GM18951 (cell line): ENCODE data around the gene NKX2-3.

Source experiments
- POLR2A ChIP-seq: IDR thresholded peaks from 4 replicates; pipeline ENCODE4 v1.6.1; 2011; ENCODE audit warnings: mild to moderate bottlenecking; ENCODE audit not compliant: insufficient read length, insufficient read depth; ENCODE audit errors: extremely low read depth
- in situ Hi-C: fragments of 300-500 bp; cut with MboI; formaldehyde crosslinking; loops from one replicate; pipeline ENCODE4 v1.12.0; 2022; ENCODE audit warnings: low sequenced_read_pairs, mixed read lengths, inconsistent platforms; ENCODE audit not compliant: unreplicated experiment

Gene NKX2-3

GRCh38 chr10:99522470-99523250 lies 10.1 kb upstream of the NKX2-3 start:
- in situ Hi-C loops = no loop called here
- no peak for TF ChIP-seq POLR2A

- in situ Hi-C loops = no loop called here
Measured at GRCh38 chr10:99523251-99523773, 9.4 kb upstream of the NKX2-3 start.

GRCh38 chr10:99524050-99524666 lies 8.6 kb upstream of the NKX2-3 start:
- in situ Hi-C loops = no loop called here
- no peak for TF ChIP-seq POLR2A

More at GRCh38 chr10:99523251-99523773, 9.4 kb upstream of the NKX2-3 start:
- TF ChIP-seq POLR2A = no peak

- TF ChIP-seq POLR2A = no peak
- in situ Hi-C loops = no loop called here
Measured at GRCh38 chr10:99524736-99525380, 7.9 kb upstream of the NKX2-3 start.

- in situ Hi-C loops = no loop called here
Measured at GRCh38 chr10:99525897-99526296, 6.8 kb upstream of the NKX2-3 start.

GRCh38 chr10:99526861-99527504 lies 5.8 kb upstream of the NKX2-3 start:
- in situ Hi-C loops = no loop called here
- no peak for TF ChIP-seq POLR2A

More at GRCh38 chr10:99525897-99526296, 6.8 kb upstream of the NKX2-3 start:
- TF ChIP-seq POLR2A = no peak

- no peak for TF ChIP-seq POLR2A
- in situ Hi-C loops = no loop called here
Measured at GRCh38 chr10:99527526-99528493, 4.9 kb upstream of the NKX2-3 start.

GRCh38 chr10:99528494-99529441 lies 4.0 kb upstream of the NKX2-3 start:
- TF ChIP-seq POLR2A = no peak
- in situ Hi-C loops = no loop called here

GRCh38 chr10:99529591-99530107 lies 3.1 kb upstream of the NKX2-3 start:
- in situ Hi-C loops = no loop called here
- no peak for TF ChIP-seq POLR2A

GRCh38 chr10:99530108-99531025 lies 2.4 kb upstream of the NKX2-3 start:
- in situ Hi-C loops = no loop called here
- no peak for TF ChIP-seq POLR2A
